ENCODE data around the gene GEMIN5.

GRCh38 chr5:154948313-154948712 lies 10.3 kb upstream of the GEMIN5 start:
- TF ChIP-seq CTCF (IDR thresholded peaks at IDR 0.05; ENCODE audit: insufficient read depth, low read length) (no peak), POLR2AphosphoS5 (IDR thresholded peaks at IDR 0.05; ENCODE audit: low read depth) (no peak), GABPA (IDR thresholded peaks at IDR 0.05; ENCODE audit: low read depth) (no peak)

All from HL-60 (cell line).